CD4-positive, alpha-beta T cell treated with Interferon gamma for 1 hour (primary cell): ENCODE data around the gene SYTL5.

Experiments
- DNase-seq: peaks from one replicate; pipeline ENCODE4 v3.0.0-alpha.2; 2020

Gene SYTL5

DNA sequence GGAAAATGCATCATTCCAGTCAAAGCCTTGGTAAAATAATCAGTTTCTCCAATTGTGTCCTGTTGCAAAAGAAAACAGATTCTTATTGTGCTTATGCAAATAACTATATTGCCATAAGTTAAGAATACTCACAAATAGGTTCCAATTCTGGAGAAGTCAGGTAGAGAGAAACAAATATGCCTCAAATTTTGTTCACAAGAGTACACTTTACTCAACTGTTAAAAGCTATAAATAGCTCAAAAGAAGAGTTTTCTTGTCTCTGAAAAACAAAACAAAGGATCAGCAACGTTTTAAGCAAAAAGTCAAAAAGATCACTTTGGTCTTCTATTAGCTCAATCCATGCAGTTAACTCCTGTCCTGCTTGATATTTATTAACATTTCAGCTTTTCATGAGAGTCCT is 21.9 kb downstream of the SYTL5 start:
- no peak for DNase-seq

DNA sequence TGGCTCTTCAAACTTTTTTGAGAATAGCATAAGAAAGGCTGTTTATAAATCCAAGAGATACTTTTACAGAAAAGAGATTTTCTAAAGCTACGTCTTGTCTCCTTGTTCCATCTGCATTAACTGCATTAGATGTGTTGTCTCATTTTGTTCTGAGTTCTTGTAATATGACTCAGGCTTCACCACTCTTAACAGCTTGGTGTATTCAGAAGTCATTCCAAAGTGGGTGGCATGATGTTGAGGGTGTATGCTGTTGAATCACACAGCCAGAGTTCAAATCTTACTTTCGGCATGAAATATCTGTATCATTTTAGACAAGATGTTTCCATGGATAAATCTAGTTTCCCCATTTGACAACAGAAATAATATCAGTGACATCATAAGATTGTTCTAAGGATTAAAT is 30.1 kb downstream of the SYTL5 start:
- no peak for DNase-seq

GRCh38 chrX:38038501-38038900 is 32.1 kb downstream of the SYTL5 start:
- DNase-seq: no peak

DNA sequence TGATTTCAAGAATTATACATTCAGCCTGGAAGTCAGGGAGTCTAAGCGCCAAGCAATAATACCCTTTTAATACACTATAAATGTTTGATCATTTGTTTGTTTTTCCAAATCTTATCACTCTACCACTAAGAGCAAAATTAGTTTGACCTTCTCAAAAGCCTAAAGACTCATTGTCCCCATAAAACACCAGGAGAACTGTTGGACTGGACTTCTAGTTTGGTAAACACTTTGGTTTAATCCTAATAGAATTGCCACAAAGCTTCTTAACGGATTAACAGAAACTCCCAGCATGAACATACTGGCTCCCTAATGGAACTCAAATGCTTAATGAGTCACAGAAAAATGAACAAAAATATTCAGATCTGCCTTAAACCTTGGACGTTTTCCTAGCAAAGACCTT is 34.9 kb downstream of the SYTL5 start:
- DNase-seq: no peak

DNA sequence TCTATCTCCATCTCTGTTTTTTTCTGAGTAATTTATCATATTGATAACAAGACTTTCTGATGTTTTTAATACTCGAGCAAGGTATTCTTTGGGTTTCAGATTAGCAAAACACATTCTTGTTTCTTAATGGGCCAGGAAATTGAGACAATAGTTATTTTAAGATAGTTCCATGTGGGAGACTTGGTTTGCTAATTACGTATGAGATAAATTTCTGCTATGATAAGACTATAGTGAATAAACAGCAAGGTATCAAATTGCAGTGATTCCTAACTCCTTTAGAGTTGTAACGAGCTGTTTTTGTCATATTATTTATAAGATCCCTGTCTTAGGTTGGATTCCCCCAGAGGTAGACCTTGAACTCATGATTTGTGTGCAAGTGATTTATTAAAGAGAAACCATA is 38.3 kb downstream of the SYTL5 start:
- no peak for DNase-seq

DNA sequence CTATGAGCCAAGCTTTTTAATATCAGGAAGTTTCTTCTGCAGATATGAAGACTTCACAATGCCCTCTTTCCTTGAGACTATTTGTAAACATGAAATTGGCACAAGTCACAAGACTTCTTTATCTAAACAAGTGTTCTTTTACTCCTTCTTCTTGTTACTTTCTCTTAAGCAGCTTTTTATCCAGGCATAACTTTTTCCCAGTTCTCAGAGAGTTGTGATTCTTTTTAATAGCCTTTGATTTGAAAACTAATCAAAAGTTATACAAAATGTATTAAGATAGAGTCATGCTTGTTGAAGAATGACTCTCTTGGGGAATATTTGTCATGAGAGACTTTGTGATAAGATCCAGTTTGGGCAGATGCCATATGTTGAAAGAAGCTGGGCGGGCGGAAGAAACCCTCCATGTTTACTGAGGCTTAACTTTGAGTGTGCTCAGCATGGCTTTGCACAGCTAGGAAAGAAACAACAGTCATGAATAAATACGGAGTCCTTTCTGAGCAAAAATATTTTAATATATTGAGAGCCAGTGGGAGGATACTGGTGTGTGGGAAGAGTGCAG is 39.3 kb downstream of the SYTL5 start:
- no peak for DNase-seq

- DNase-seq: no peak
Measured at GRCh38 chrX:38048886-38049285, 42.5 kb downstream of the SYTL5 start.

- DNase-seq: no peak
Measured at GRCh38 chrX:38050806-38051205, 44.5 kb downstream of the SYTL5 start.

DNA sequence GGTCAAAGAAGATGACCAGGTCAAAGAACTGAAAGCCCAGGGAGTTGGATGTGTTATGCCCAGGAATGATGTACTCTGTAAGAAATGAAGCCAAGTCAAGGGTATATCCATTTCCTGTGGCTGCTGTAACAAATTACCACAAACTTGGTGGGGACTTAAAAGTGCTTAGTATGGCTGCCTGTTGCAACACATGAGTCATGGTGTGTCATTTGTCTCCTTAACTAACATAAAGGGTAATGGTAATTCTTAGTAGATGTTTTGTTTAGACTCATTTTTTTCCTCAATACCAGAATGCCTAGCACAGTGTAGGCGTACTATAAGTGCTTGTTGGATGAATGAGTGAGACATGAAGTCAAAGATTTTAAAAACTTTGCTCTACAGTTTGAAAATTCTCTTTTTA is 45.7 kb downstream of the SYTL5 start:
- DNase-seq: no peak

DNA sequence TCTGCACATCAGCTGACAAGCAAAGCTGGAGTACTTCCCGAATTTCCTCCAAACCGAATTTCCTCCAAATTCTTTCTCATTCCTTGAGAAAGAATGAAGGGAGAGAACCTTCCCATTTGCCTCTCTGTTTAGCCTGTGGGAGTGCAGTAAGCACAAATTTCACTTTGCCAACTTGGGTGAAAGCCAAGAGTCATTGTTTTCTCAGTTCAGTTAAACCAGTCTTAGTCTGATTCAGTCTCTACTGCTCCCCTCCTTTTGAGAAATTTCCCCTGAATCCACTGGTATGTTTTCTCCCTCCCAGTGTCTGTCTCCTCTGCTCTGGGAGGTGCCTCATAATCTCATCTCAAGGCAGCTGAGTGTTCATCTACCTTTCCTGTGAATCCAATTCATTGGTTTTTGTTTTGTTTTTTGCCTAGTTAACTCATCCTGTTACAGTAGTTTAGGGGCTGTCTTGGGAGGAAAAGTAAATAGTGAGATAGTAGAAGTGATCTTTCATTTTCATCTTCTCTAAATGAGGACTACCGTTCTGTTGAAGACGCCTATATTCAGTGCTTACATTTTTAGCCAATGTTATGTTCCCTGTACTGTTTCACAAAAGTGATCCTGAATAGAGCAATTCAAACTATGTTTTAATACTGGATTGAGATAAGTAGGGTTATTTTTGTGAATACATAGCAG is 49.0 kb downstream of the SYTL5 start:
- DNase-seq: no peak

DNA sequence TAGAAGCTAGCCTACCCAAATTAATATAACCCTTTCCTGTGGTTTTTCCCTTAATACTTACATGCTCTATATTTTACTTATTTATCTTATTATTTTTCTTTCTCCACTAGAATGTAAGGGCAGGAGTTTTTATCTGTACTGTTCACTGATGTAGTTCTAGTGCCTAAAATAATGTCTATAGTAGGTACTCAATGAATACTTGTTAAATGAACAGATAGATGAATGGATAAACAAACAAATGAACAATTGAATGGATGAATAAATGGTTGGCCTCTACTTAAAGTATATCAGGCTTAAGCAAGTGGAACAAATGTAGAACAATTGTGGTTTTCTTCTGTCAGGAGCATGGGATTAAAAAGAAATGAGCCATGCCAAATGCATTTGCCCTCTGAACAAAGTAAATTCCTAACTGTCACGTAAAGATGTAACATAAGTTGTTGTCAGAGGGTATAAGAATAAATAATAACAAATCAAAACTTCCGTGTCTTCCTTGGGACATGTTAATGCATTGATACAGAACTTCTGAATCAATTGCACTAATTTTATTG is 54.1 kb downstream of the SYTL5 start:
- DNase-seq: no peak

DNA sequence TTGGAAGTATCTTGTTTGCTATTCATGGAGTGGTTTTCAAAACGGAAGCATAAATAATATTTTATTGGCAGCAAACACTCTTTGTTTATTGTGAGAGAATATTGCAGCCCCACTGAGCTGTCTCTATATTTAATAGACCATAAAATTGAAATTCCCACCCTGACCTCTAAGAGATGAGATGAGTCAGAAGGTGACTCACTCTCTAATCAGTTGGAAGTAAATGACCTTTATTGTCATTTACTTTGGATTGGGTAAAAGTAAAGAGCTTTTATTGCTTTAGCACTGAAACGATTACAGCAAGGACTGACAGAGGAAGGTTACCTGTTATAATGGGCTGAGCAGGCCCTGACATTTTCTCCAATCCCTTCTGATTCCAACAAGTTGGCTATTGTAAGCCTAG is 55.0 kb downstream of the SYTL5 start:
- DNase-seq: no peak

- DNase-seq: no peak
Measured at GRCh38 chrX:38066934-38067333, 60.6 kb downstream of the SYTL5 start.

DNA sequence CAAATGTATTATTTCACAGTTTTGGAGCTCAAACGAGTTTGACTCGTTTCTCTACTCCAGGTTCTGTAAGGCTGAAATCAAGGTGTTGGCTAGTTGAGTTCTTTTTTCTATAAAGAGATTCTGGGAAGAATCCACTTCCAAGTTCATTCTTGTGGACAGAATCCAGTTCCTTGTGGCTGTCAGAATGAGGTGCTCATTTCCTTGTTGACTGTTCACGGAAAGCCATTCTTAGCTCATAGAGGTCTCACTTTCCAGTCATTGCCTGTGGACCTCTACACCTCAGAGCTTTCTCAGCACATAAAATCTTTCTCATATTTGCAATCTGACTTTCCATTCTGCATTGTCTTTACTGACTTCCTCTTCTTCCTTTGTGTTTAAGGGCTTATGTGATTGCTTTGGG is 62.9 kb downstream of the SYTL5 start:
- no peak for DNase-seq

- no peak for DNase-seq
Measured at GRCh38 chrX:38069991-38070390, 63.6 kb downstream of the SYTL5 start.

DNA sequence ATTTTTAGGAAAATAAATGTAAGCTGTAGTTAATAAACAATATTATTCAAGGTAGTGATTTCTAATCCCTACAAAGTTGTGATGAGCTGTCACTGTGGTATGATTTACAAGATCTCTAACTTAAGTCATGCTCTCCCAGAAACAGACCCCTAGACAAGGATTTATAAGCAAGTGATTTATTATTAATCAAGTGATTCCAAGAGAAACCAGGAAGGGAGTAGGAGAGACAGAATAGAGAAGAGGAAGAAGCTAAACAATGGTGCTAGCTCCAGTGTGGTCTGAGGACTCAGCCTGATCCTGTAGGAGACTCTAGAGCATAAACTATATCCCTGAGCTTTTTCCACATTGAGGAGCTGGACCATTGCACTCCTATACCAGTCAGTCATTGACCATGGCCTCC is 73.1 kb downstream of the SYTL5 start:
- no peak for DNase-seq

GRCh38 chrX:38080808-38081207 is 74.5 kb downstream of the SYTL5 start:
- DNase-seq: no peak

GRCh38 chrX:38081909-38082308 is 75.6 kb downstream of the SYTL5 start:
- no peak for DNase-seq

- DNase-seq: no peak
Measured at GRCh38 chrX:38082309-38082708, 76.0 kb downstream of the SYTL5 start.

DNA sequence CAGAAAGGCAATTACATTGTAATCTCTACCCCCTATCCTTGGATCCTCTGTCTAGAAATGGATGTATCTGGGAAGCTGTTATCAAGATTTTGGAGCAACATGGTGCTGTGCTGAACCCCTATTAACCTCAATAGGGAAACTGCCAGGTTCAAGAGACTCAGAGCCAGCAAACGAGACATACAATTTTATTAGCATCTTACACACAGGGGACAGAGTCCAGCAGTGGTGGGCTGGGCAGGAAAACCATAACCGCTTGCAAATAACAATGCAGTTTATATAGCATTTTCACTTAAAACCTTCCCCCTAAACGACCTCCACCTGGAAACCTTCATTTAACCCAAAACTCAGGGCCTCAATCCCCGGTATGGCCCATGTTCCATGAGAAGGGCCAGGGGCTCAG is 79.5 kb downstream of the SYTL5 start:
- DNase-seq: no peak

DNA sequence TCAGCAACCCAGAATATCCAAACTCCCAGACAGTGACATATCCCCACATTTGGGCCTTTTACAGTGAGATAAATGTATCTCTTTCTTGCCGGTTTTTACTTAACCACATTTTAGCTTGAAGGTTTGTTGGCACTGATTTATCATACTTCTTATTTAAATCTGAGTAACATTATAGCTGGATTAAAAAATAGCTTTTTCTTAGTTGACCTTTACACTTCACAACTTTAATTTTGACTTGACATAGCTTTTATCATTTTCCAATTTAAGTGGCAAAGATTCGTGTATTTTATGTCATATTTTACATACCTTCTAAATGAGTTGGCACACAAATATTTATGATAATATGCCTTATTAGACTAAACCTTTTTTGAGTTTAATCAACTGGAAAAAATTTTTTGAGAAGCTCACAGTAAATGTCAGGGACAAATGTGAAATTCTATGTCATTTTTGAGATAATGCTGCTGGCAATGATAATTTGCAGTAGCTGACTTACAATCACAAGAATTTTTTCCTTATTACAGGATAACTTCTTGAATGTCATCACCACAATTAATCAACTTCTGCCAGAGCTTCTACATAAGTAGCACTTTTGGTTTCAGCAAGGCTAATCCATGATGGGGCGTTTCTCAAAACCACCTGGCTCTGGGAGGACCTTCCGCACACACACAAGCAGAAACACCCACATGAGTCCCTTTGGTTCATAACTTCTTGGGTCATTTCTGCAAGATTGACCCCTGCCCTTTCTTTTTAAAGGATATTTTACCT is 80.3 kb downstream of the SYTL5 start:
- DNase-seq: no peak

GRCh38 chrX:38087594-38087993 is 81.2 kb downstream of the SYTL5 start:
- no peak for DNase-seq

DNA sequence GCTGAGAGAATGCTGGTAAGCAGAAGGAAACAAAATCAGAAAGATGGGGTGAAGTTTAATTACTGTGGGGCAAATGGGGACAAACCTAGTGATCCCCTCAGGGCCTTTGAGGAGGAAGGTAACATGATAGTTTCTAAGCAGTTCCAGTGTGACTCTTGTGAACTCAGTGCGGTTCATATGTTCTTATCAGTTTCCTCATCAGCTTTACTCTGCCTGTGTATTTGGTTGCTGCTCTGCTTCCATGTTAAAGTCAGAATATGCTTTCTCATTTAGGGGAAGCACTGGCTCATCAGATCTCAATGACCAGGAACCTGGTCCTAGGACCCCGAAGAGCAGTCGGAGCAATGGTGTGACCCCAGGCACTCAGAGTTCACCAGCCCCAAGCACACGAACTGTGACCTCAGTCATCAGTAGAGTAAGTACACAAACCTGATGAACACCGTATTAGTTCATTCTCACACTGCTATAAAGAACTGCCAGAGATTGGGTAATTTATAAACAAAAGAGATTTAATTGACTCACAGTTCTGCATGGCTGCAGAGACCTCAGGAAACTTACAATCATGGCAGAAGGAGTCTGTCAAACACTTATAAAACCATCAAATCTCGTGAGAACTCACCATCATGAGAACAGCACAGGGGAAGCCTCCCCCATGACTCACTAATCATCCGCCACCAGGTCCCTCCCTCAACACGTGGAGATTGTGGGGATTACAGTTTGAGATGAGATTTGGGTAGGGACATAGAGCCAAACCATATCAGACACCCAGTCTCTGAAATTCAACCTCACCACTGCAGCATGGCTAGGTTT is 83.0 kb downstream of the SYTL5 start:
- DNase-seq: no peak
